HG03196 (cell line): Measurements from ENCODE around the gene ATXN10.
"Not testable (repeated sequence)": the region's sequence is repeated elsewhere in the genome, so short reads cannot be mapped to it uniquely, and the experiment has no call there.

Experiments used
- ATAC-seq: cut with Tn5 transposase; IDR thresholded peaks from one replicate; pipeline ENCODE4 v1.9.1; 2021; ENCODE audit not compliant: unreplicated experiment

ATXN10 gene

DNA sequence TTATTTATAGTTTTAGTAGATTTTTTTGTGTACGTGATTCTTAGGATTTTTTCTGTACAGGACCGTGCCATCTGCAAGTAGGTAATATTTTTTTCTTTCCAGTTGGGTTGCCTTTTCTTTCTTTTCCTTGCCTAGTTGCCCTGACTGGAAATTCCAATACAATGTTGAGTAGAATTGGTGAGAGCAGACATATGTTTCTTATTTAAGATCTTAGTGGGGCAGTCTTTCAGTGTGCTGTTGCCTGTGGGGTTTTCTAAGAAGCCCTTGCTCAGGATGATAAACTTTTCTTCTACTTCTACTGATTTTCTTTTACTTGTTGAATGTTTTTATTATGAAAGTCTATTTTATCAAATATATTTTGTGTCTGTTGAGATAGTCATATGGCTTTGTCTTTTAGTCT, 33.0 kb downstream of the ATXN10 start:
- no peak for ATAC-seq

DNA sequence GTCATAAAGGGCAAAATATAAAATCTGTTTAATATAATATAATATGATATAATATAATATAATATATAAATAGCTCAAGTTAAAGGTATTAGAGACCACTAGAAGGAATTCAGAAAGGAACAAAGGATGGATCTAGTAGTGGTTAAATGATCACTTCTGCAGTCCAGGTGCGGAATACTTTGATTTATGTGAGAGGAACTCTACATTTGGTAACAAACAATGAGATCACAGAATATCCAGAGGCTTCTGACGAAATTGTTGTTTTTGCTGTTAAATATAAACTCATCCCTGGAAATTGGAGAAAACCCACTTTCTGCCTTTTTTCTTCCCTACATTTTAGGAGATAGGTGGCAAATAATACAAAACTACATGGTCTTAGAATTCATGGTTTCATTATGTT, 36.0 kb downstream of the ATXN10 start:
- ATAC-seq: no peak

DNA sequence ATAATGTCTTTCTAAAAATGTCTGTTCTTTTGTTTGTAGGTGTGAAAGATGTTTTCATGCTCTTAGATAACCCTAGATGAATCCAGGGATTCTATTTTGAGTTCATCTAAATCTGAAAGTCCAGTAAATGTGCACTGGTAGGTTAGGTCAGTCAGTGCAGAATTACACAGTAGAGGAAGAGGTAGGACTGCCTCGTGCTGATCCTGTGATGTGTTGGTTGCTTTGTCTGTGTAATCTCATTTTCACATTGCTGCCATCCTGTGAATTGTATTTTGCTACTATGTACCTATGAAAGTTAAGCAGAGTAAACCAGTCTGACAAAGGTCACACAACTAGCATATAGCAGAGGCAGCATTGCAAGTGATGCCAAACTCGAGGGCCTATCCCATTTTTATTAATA, 36.5 kb downstream of the ATXN10 start:
- no peak for ATAC-seq

DNA sequence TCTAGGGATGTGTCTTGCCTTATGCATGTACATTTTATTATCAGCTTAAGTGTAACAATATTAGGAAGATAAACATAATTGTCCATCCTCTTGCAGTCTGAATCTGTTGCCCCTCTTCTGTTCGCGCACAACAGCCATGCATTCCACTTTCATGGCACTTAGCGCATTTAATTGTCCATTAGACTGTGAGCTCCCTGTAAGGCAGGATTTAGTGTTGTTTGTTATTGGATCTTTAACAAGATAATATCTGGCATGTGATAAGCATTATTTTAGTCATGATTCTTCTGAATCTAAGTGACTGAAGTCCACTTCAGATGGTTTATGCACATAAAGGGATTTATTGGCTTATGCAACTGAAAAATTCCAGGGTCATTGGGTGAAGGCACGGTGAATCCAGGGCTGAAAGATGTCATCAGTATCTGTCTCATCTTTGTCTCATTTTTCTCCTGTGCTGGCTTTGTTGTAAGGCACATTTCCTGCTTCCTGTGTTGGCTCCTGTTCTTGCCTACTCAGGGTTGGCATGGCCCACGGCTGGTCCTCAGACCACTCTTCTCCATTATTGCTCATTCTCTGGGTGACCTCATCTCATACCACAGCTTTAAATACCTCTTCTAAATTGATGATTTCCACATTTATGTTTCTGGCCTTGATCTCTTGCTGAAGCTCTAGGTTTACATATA, 37.6 kb downstream of the ATXN10 start:
- ATAC-seq: no peak

DNA sequence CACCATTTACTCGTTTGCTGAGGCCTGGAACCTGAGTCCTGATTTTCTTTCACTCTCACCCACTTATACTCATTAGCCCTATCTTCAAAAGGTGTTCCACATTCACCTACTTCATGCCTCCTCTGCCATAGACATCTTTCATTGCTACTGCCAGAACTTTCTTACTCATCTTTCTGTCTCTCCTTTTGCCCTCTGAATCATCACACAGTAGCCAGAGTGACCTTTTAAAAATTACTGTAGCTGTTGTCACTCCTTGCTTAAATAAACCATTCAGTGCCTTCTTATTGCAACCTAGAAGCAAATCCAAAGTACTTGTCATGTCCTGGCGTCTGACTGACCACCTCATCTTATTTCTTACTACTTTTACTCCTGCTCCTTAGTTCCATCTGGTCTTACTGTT, 38.2 kb downstream of the ATXN10 start:
- ATAC-seq: no peak

DNA sequence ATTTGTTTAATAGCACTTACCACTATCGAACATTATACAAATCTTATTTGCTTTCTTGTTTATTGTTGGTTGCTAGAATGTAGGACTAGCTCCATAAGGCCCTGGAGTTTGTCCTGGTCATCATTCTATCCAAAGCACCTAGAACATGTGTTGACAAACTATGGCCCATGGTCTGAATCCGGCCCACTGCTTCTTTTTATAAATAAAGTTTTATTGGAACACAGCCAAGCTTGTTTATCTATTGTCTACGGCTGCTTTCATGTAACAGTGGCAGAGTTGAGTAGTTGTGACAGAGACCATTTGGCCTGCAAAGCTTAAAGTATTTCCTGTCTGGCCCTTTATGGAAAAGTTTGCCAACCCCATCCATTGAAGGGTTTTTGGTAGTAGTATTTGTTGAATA, 38.8 kb downstream of the ATXN10 start:
- ATAC-seq: no peak

DNA sequence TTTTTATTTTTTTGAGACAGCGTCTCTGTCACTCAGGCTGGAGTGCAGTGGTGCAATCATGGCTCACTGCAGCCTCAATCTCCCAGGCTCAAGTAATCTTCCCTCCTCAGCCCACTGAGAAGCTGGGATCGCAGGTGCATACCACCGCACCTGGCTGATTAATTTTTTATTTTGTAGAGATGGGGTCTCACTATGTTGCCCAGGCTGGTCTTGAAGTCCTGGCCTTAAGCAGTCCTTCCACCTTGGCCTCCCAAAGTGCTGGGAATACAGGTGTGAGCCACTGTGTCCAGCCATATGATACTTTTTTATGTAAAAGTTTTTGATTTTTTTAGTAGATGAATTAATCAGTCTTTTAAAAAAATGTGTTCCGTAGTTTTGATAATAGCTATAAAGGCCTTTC, 42.8 kb downstream of the ATXN10 start:
- not testable (repeated sequence) for ATAC-seq

DNA sequence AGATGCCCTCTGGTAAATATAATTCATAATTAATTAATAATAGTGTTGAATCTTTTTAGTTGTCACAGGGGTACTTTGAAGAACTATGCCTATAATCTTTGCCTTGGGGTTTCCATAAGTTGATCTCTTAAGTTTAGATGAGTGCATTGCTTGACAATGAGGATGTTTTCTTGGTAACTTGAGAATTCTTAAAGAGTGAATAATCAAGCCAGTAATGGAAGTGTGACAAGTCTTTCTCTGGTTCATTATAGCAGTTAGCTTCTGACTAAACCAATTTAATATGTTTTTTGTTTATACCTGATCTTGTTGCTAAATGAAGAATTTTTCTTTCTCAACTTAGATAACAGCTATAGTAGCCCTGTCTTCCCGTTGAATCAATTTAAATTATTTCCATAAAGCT, 46.2 kb downstream of the ATXN10 start:
- ATAC-seq: no peak

DNA sequence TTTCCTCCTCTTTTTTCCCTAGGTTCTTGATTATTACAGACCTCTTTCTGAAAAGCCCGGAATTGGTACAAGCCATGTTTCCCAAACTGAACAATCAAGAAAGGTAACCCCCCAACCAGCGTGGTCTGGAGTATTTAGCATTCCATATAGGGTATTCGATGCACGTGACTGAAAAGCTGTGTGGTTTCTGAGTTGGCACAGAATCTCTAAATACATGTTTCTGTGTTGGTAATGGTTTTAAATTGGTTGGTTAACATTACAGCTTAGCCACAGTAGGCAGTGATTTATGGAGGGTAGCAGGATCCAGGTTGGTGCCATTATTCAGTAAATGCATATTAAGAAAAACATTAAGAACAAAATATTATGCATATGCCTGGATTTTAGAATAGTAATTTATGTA, 46.8 kb downstream of the ATXN10 start:
- ATAC-seq: no peak

DNA sequence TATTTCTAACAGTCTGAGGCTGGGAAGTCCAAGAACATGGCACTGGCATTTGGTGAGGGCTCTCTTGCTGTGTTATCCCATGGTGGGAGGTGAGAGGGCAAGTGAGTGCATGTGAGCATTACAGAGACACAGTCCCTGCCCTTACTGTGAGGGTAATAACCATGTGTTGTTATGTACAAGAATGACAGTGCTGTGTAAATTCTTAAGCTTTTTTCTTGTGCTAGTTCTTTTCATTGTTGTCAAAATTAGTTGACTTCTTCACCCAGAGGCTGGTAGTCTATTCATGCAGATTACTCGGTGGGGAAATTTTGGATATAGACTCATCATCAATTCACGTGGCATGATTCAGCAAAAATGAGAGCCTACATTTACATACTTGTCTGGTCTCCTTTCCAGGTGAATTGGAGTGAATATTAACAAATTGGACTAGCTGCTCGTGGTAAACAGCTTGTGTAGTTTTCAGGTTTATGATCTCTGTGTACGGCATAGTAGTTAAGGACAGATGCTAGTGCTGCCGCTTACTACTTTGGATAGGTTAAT, 49.3 kb downstream of the ATXN10 start:
- no peak for ATAC-seq

DNA sequence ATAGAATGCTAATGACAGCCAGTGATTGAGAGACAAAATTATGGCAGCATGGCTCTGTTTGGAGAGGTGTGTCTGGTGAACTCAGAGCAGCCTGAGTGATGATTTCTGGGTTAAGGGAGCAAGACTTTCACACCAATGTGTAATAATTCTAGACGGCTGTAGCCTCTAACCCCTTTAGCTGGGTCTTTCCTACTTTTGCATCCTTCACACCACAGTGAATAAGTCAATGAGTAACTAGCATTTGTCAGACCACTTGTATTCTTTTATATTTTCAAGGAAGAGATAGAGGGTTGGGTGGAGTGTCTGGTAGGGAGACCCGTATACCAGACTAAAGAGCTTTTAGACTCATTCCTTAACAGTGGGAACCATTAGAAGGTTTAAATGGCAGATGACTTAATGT, 50.4 kb downstream of the ATXN10 start:
- ATAC-seq: no peak

DNA sequence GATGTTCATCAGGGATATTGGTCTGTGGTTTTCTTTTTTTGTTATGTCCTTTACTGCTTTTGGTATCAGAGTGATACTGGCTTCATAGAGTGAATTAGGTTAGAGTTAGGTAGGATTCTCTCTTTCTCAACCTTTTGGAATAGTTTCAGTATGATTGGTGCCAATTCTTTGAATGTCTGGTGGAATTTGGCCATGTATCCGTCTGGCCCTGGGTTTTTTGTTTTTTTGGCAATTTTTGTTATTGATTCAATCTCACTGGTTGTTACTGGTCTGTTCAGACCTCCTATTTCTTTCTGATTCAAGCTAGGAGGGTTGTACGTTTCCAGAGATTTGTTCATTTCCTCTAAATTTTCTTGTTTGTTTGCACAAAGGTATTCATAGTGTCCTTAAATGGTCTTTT, 54.4 kb downstream of the ATXN10 start:
- no peak for ATAC-seq

DNA sequence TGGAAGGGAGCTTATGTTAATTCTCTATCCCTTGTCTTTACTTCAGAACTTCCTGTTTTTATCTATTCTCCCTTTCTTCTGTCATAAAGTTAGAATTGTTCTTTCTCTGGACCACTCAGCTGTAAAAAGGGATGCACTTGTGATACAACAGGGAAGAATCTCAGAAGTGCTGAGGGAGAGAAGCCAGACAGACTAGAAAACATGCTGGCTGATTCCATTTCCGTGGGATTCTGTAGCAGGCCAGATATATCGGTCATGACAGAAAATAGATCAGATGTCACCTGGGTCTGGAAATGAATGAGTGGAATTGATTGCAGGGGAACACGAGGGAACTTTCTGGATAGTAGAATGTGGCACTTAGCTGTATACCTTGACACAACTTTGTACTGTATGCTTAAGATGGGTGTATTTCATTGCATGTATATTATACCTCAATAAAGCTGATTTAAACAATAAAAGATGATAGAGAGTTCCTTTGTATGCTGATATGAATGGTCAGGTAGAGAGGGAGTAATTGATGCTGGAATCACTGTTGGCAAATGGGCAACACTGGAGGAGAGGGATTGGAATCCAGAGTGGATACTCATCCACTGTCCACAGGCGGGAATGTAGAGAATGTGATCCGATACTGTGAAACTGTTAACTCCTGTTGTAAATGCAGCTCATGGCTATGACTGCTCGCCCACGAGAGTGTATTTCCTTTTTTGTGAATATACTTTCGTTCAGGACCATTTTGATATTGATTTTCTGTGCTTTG, 59.6 kb downstream of the ATXN10 start:
- no peak for ATAC-seq

DNA sequence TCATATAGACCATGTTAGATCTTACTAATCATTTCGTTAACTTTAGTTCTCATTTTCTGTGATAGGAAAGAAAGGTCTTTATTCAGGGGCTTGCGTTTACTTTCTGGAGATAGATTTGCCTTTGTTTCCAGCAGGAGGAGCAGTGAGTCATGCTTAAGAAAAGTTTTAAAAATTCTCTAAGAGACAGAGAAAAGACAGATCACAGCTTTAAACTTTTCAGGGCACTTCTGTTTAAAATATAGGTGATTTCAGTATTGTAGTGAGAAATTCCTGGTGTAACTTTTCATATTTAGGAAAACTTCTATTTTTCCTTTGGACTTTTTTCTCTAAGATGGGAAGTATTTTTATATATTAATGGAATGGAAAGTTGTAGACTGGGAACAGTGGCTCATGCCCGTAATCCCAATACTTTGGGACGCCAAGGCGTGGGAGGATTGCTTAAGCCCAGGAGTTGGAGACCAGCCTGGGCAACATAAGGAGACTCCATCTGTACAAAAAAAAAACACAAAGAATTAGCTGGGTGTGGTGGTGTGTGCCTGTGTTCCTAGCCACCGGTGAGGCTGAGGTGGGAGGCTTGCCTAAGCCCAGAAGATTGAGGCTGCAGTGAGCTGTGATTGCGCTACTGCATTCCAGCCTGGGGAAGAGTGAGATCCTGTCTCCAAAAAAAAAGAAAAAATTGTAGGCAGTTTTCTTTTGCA, 60.3 kb downstream of the ATXN10 start:
- ATAC-seq: no peak

DNA sequence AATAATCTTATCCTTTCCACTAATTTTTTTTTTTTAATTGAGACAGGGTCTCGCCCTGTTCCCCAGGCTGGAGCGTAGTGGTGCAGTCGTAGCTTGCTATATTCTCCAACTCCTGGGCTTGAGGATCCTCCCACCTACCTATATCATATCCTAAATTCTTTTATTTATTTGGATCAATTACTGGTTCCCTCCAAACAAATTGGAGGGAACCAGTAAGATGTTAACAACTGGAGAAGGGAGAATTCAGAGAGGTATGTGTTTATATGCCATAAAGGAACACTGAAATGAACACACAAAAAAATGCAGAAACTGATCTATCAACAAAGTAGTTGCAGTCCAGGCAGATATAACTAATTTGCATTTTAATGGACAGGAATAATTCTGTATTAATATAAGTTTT, 63.6 kb downstream of the ATXN10 start:
- no peak for ATAC-seq

DNA sequence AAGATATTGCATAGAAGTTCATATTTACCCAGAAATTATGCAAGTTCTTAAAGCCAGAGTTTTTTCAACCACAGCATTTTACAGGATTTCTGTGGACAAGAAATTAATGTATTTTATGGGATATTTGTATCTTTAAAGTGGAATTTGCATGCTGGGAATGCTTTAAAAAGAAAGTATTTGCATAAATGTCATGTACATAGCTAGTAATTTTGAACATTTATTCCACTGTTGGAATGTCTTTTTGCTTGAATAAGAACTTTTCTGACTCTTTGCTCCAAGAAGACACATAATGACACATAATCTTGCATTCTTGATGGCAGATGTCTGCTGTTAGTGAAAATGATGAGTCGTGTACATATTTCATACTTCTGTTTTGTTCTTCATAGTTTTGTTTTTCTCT, 66.6 kb downstream of the ATXN10 start:
- no peak for ATAC-seq

DNA sequence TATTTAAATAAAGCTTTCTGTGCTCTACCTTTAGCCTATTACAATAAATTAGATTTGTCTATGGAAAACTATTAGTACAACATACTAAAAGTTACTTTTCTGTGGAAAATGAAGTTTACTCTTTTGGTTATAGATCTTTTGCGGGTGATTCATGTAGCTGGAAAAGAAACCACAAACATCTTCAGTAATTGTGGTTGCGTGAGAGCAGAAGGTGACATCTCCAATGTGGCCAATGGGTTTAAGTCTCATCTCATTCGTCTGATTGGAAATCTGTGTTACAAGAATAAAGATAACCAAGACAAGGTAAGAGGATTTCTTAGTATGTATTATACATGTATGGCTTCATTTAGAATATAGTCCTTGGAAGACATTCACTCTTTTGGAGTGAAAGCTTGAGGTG, 68.6 kb downstream of the ATXN10 start:
- no peak for ATAC-seq

DNA sequence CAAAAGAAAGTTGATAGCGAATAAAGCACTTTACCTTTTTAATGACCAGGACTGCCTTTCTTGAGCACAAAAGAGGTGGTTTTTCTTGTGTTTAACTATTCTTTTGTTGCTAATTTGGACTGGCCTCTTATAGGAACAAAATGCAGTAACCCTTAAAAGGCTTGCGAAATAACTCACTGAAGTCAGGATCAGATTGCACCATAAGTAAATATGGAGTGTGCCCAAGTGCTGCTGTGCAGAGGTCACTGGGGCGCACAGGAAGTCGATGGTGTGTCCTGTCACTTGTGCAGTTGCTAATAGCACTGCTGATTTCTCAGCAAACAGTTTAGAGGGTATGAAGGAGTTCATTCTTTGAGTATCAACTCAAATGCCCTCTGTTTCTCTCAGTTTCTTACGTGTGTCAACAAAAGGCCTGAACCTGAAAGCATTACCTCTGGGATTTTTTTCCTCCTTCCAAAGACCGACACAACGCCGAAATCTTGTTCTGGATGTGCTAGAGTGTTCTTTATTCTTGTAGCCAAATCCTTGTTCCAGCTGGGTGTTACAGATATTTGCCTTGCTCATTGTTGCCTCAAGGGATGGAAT, 71.3 kb downstream of the ATXN10 start:
- no peak for ATAC-seq

DNA sequence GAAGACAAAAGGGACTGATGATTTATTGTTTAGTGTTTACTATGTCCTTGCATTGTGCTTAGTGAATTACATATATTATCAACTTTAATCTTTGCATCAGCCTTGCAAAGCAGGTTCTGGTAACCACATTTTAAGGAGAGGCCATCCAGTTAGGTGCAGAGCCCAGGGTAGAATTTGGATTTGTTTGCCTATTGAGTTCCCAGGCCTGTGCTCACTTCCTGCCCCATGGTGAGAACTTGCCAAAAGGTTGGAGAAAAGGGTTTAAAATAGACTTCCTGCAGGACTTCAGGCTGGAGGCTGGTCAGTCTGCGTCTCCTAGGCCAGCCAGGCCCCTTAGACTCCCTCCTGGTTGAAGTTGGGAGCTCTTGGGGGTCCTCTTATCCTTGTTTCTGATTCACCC, 72.1 kb downstream of the ATXN10 start:
- no peak for ATAC-seq

DNA sequence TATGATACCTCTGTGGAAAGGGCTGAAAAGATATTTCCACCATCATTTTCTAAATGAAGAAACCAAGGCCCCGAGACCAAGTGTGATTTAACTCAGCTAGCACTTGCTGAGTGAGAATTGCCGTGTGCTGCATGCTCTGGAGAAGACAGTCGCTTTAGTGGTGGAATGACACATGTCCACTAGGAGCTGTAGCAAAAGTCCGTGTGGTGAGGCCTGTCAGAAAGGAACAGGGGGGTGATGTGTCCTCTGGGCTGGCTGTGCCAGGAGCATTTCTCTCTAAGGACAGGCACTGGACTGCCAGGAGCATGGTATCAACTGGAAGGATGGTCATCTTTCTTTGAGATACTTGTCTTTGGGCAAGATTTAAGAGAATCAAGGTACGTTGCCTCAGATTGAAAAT, 72.8 kb downstream of the ATXN10 start:
- no peak for ATAC-seq

DNA sequence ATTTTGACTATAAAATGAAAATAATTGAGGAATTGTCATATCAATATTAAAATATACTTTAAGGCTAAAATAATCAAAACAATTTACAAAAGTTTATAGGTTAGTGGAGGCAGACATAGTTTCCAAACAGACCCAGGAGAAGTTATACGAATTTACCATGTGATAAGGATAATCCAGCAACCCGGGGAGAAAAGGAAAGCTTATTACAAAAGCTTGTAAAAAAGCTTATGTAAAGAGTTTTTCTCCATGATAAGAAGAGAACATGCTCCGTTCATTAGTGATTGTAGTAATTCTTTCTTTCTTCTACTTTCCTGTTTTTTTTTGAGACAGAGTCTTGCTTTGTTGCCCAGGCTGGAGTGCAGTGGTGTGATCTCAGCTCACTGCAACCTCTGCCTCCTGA, 79.0 kb downstream of the ATXN10 start:
- ATAC-seq: no peak

DNA sequence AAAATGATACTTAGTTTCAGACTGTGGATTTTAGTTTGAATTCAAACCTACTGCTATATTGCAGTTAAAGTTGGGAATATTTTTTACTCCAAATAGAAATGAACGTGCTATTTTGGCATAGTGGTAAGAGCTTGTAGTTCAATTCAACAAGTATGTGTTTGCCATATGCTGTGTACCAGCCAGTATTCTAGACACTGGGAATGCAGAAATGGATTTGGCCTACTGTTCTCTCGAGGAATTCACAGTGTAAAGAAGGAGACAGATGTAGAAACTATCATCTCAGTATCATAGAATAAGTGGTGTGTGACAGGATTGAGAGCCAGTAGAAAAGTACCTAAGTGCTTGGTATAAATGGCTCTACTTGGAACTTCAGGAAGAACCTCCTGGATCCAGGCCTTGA, 80.4 kb downstream of the ATXN10 start:
- ATAC-seq: no peak
